OCI-LY3 (cell line): ENCODE measurements around the gene AQR.

ENCODE experiments used
- H2AFZ ChIP-seq: fragments of 200-600, 300-600 bp; shearing (Covaris generic); 2 replicates; pipeline ENCODE4 v1.6.0; 2014; ENCODE audit warnings: antibody characterized with exemption, low read depth, low read length
- H3K27ac ChIP-seq: fragments of 200-600, 300-600 bp; sonication (generic); 2 replicates; pipeline ENCODE4 v1.5.1; 2014; ENCODE audit warnings: mild to moderate bottlenecking, low read length, moderate library complexity, mixed read lengths
- H3K27me3 ChIP-seq: fragments of 200-600, 300-600 bp; sonication (generic); 2 replicates; pipeline ENCODE4 v1.6.1; 2014; ENCODE audit warnings: low read depth, low read length, mixed read lengths
- H3K36me3 ChIP-seq: fragments of 200-600, 300-600 bp; sonication (generic); replicated peaks from 2 replicates; pipeline ENCODE3; 2014; ENCODE audit warnings: low read depth, low read length, mixed read lengths
- H3K4me1 ChIP-seq: fragments of 300-600, 200-600 bp; sonication (generic); 2 replicates; pipeline ENCODE4 v1.6.1; 2014; ENCODE audit warnings: low read length, mixed read lengths
- H3K4me2 ChIP-seq: fragments of 200-600, 300-600 bp; sonication (generic); 2 replicates; pipeline ENCODE4 v1.6.1; 2014; ENCODE audit warnings: low read length, mixed read lengths
- H3K4me3 ChIP-seq: fragments of 300-600, 200-600 bp; sonication (generic); 2 replicates; pipeline ENCODE4 v1.5.1; 2014; ENCODE audit warnings: antibody characterized with exemption, mild to moderate bottlenecking, low read length, moderate library complexity
- H3K79me2 ChIP-seq: fragments of 300-600, 200-600 bp; shearing (Covaris generic); 2 replicates; pipeline ENCODE4 v1.6.1; 2014; ENCODE audit warnings: mild to moderate bottlenecking, low read length, mixed read lengths
- H3K9ac ChIP-seq: fragments of 300-600, 200-600 bp; shearing (Covaris generic); 2 replicates; pipeline ENCODE4 v1.6.0; 2014; ENCODE audit warnings: mild to moderate bottlenecking, low read length, moderate library complexity
- H3K9me3 ChIP-seq: fragments of 200-600, 300-600 bp; shearing (Covaris generic); 2 replicates; pipeline ENCODE4 v1.6.1; 2014; ENCODE audit warnings: low read length, mixed read lengths; ENCODE audit not compliant: insufficient read depth
- H4K20me1 ChIP-seq: fragments of 200-600, 300-600 bp; sonication (generic); 2 replicates; pipeline ENCODE4 v1.6.1; 2016; ENCODE audit warnings: low read length, mixed read lengths; ENCODE audit not compliant: insufficient read depth
- CTCF ChIP-seq: fragments of 200-600, 300-600 bp; sonication (generic); IDR thresholded peaks from 2 replicates; pipeline ENCODE4 v1.5.1; 2014; ENCODE audit warnings: antibody characterized with exemption, low read length, low read depth
- EZH2phosphoT487 ChIP-seq: fragments of 200-600 bp; shearing (Covaris generic); IDR thresholded peaks from 2 replicates; pipeline ENCODE4 v1.6.1; 2018; ENCODE audit warnings: antibody characterized with exemption, mixed run types, low read depth

AQR gene

GRCh38 chr15:34892963-34893591 lies 76.5 kb downstream of the AQR start:
- Histone ChIP-seq H3K4me3 (no peak overlapping the region), H3K4me1 (no peaks in the 10 kb centered on the region), H3K27ac (no peak overlapping the region), H3K27me3 (no peaks in the 10 kb centered on the region), H2AFZ (no peak overlapping the region), H3K9ac (no peak overlapping the region), H3K4me2 (no peak overlapping the region), H3K79me2 (no peaks in the 10 kb centered on the region), H3K36me3 (peaks cover 80% of the 10 kb centered on the region), H3K9me3 (peaks cover 24% of the 10 kb centered on the region), H4K20me1 (no peaks in the 10 kb centered on the region)
- no peak for TF ChIP-seq CTCF

- Histone ChIP-seq H3K27ac (no peak overlapping the region), H3K36me3 (peaks cover 61% of the 10 kb centered on the region), H3K4me2 (no peak overlapping the region), H3K79me2 (no peaks in the 10 kb centered on the region), H3K27me3 (no peaks in the 10 kb centered on the region), H3K4me1 (no peaks in the 10 kb centered on the region), H4K20me1 (no peaks in the 10 kb centered on the region), H3K9ac (no peak overlapping the region), H3K4me3 (no peak overlapping the region), H2AFZ (no peak overlapping the region), H3K9me3 (peaks cover 24% of the 10 kb centered on the region)
- TF ChIP-seq CTCF (no peak), EZH2phosphoT487 (no peak)
These were observed 79.1 kb downstream of the AQR start for GRCh38 chr15:34890424-34890823.

GRCh38 chr15:34889476-34889875 lies 80.1 kb downstream of the AQR start:
- Histone ChIP-seq H3K9ac (no peak overlapping the region), H3K4me1 (no peaks in the 10 kb centered on the region), H4K20me1 (no peaks in the 10 kb centered on the region), H3K4me3 (no peak overlapping the region), H3K27ac (no peak overlapping the region), H3K36me3 (peaks cover 63% of the 10 kb centered on the region), H3K4me2 (no peak overlapping the region), H2AFZ (no peak overlapping the region), H3K9me3 (peaks cover 24% of the 10 kb centered on the region), H3K79me2 (no peaks in the 10 kb centered on the region), H3K27me3 (no peaks in the 10 kb centered on the region)
- TF ChIP-seq CTCF (no peak), EZH2phosphoT487 (no peak)

GRCh38 chr15:34886134-34886533 lies 83.4 kb downstream of the AQR start:
- Histone ChIP-seq H3K4me3 (no peak overlapping the region), H2AFZ (no peak overlapping the region), H3K79me2 (no peaks in the 10 kb centered on the region), H3K27me3 (no peaks in the 10 kb centered on the region), H3K4me2 (no peak overlapping the region), H3K4me1 (no peaks in the 10 kb centered on the region), H3K9ac (no peak overlapping the region), H3K9me3 (no peaks in the 10 kb centered on the region), H3K36me3 (peaks cover 46% of the 10 kb centered on the region), H3K27ac (no peak overlapping the region), H4K20me1 (no peaks in the 10 kb centered on the region)
- TF ChIP-seq CTCF (no peak), EZH2phosphoT487 (no peak)
